IPS-15b (cell line): Measurements from ENCODE around the gene CCNY.
"Not testable (repeated sequence)": the region's sequence is repeated elsewhere in the genome, so short reads cannot be mapped to it uniquely, and the experiment has no call there.

Experiments
- H3K27me3 ChIP-seq: one replicate; pipeline ENCODE4 v1.6.1; 2013; ENCODE audit warnings: low read length; ENCODE audit not compliant: control insufficient read depth, insufficient read depth
- H3K36me3 ChIP-seq: one replicate; pipeline ENCODE4 v1.6.1; 2013; ENCODE audit warnings: low read length; ENCODE audit not compliant: control insufficient read depth, insufficient read depth
- H3K4me1 ChIP-seq: one replicate; pipeline ENCODE4 v1.6.1; 2013; ENCODE audit warnings: mild to moderate bottlenecking, low read length; ENCODE audit not compliant: control insufficient read depth, insufficient read depth
- H3K4me3 ChIP-seq: one replicate; pipeline ENCODE4 v1.5.1; 2013; ENCODE audit warnings: low read depth, low read length
- H3K9ac ChIP-seq: one replicate; pipeline ENCODE4 v1.6.1; 2013; ENCODE audit warnings: low read depth, mild to moderate bottlenecking, low read length
- H3K9me3 ChIP-seq: one replicate; pipeline ENCODE4 v1.6.1; 2013; ENCODE audit warnings: mild to moderate bottlenecking, low read length; ENCODE audit not compliant: control insufficient read depth, insufficient read depth

Gene CCNY

DNA sequence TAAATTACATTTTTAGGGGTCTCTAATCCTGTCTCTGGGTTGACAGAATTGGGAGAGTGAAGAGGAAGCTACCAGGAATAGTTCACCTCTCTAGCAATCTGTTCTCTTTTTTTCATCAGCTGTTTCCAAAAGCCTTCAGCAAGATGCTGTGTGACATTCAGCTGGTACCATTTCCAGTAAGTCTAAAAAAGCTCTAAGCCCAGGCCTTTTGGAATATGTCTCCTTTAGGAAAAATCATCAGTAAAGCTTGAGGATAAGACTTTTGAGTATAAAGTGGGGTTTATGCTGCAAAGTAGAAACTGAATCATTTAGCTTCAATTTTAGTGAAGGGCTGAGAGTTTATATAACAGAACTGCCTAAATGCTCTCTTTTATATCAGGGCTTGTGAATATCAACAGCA is 81.5 kb downstream of the CCNY start:
- Histone ChIP-seq H3K9ac (peak overlapping the region; percentile 50), H3K9me3 (no peaks in the 10 kb centered on the region), H3K4me3 (no peak overlapping the region), H3K27me3 (no peaks in the 10 kb centered on the region), H3K4me1 (peaks cover 21% of the 10 kb centered on the region), H3K36me3 (no peaks in the 10 kb centered on the region)

DNA sequence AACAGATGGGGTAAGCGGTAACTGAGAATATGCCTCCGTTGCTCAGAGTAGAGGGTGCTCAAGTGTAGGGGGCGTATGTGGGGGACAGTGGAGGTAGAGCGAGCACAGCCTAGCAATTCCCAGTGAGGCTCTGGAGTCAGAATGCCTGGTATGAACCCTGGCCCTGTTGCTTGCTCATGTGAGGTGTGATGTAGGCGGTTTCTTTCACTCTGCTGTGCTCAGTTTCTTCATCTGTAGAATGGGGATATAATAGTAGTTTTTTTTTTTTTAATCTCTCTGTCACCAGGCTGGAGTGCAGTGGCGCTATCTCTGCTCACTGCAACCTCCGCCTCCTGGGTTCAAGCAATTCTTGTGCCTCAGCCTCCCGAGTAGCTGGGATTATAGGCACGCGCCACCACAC is 82.3 kb downstream of the CCNY start:
- peaks cover 21% of the 10 kb centered on the region for H3K4me1 ChIP-seq
- H3K9ac ChIP-seq, H3K9me3 ChIP-seq, H3K27me3 ChIP-seq, H3K4me3 ChIP-seq, H3K36me3 ChIP-seq: not testable (repeated sequence)

DNA sequence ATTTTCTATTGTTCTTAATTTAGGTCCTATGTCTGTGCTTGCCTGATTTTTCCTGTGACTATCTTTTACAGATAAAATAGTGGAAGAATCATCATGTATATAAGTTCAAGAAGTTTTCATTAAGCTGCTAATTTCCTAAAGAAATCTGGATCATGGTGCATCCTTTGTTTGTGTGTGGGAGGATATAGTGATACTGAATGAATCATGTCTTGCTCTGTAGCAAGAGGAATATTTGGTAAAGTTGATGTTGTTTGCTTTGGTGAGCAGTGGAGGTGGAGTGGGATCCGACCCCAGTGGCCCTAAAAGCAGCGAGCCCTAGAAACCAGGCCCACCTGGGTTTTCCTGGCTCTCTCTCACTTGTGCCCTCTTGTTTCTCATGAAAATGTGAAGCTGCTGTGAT is 83.7 kb downstream of the CCNY start:
- H3K4me1 ChIP-seq, result peaks cover 18% of the 10 kb centered on the region
- H3K36me3 ChIP-seq, result no peaks in the 10 kb centered on the region

DNA sequence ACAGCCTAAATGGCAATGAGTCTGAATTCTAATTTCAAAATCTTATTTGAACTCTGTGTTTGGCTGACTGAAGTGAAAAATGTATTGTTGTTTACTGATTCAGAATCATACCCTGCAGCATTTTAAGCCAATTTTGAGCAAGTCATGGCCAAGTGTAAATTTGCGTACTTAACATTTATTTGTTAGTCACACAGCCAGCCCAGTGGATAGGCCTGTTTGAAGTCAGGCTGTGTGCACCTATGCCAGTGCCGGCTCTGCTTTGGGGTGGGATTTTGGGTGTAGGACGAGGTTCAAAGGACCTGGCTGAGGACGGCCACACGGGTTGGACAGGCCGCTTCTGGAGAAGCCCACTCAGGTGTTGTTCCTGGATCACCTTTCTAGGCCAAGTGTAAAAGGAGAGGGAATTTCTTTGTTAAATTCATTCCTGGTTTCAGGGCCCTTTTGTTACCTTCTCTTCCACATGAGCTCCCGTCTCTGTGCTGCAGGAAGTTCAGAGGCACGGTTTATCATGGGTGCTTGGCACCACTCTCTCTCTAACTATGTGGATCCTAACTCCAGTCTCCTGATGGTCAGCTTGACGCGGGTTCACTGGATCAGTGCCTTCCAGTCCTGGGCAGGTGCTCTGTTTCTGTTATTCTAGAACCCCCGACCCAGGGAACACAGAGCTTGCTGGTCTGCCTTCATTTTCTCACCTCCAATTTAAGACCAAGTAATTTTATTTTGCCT is 84.7 kb downstream of the CCNY start:
- Histone ChIP-seq H3K4me1 (peaks cover 18% of the 10 kb centered on the region), H3K4me3 (no peak overlapping the region), H3K9ac (no peak overlapping the region), H3K36me3 (no peaks in the 10 kb centered on the region), H3K27me3 (no peaks in the 10 kb centered on the region), H3K9me3 (no peaks in the 10 kb centered on the region)

More for the DNA sequence above, 83.7 kb downstream of the CCNY start:
- Histone ChIP-seq H3K27me3 (no peaks in the 10 kb centered on the region), H3K9ac (no peak overlapping the region), H3K9me3 (no peaks in the 10 kb centered on the region), H3K4me3 (no peak overlapping the region)

DNA sequence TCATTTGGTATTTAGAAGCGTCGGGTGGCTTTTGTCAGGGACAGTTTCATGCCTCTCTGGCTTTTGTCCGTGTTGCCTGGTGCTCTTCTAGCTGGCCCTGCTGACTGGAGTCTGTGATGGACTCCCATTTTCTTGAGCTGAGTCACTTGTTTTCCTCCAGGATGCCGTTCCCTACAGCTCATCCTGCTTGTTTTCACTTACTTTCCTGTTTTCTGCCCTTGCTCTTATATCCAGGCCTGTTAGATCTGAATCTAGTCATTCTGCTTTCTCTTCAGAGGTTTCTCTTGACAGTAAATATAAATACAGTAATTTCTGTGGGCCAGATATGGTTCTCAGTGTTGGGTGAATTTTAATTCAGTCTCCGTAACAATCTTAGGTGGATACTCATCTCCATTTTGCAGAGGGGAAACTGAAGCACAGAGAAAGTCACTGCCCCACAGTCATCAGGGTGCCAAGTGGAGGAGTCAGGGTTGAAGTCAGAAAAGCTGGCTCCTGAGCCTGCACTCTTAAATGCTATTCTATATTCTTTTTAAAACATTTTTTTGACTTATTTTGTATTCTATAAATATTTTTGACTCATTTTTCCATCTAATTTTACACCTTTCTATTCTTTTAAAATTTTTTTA is 85.4 kb downstream of the CCNY start:
- Histone ChIP-seq H3K4me1 (peaks cover 22% of the 10 kb centered on the region), H3K4me3 (no peak overlapping the region), H3K9ac (no peak overlapping the region)

GRCh38 chr10:35422228-35422627 is 85.9 kb downstream of the CCNY start:
- H3K4me1 ChIP-seq, result peaks cover 18% of the 10 kb centered on the region
- H3K4me3 ChIP-seq, result no peak overlapping the region
- no peaks in the 10 kb centered on the region for H3K9me3 ChIP-seq
- no peak overlapping the region for H3K9ac ChIP-seq
- H3K27me3 ChIP-seq, result no peaks in the 10 kb centered on the region
- H3K36me3 ChIP-seq, result no peaks in the 10 kb centered on the region

More for the DNA sequence above, 85.4 kb downstream of the CCNY start:
- Histone ChIP-seq H3K27me3 (no peaks in the 10 kb centered on the region), H3K9me3 (no peaks in the 10 kb centered on the region), H3K36me3 (no peaks in the 10 kb centered on the region)

- Histone ChIP-seq H3K36me3 (no peaks in the 10 kb centered on the region), H3K9ac (no peak overlapping the region)
These were observed 87.4 kb downstream of the CCNY start for GRCh38 chr10:35423505-35424306.

GRCh38 chr10:35424680-35425285 is 88.5 kb downstream of the CCNY start:
- Histone ChIP-seq H3K27me3 (no peaks in the 10 kb centered on the region), H3K4me1 (peaks cover 18% of the 10 kb centered on the region), H3K36me3 (no peaks in the 10 kb centered on the region), H3K9ac (no peak overlapping the region), H3K9me3 (no peaks in the 10 kb centered on the region), H3K4me3 (no peak overlapping the region)

More at GRCh38 chr10:35423505-35424306, 87.4 kb downstream of the CCNY start:
- Histone ChIP-seq H3K9me3 (no peaks in the 10 kb centered on the region), H3K27me3 (no peaks in the 10 kb centered on the region), H3K4me3 (no peak overlapping the region), H3K4me1 (peaks cover 18% of the 10 kb centered on the region)

DNA sequence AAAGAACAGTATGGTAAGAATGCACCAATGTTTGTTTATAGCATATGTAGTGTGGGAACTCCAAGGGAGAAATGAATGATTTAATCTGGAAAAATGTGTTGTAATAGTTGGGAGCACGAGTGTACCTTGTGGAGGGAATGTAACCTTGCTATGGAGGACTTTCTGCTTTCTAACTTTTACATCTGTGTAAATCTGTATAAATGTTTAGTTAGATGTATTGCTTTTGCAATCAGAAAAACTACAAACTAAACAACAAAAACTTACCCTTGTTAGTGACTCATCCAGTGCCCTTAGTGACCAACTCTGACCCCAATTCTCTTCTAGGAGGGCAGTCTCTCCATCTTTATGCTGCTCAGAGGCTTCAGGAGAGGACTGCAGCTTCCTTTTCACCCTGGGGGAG is 89.3 kb downstream of the CCNY start:
- no peak overlapping the region for H3K9ac ChIP-seq
- H3K27me3 ChIP-seq, result no peaks in the 10 kb centered on the region
- H3K4me1 ChIP-seq, result peaks cover 16% of the 10 kb centered on the region
- H3K36me3 ChIP-seq, result no peaks in the 10 kb centered on the region
- H3K4me3 ChIP-seq, result no peak overlapping the region
- H3K9me3 ChIP-seq, result no peaks in the 10 kb centered on the region

GRCh38 chr10:35426657-35427056 is 90.3 kb downstream of the CCNY start:
- peaks cover 6% of the 10 kb centered on the region for H3K4me1 ChIP-seq
- H3K9ac ChIP-seq, result no peak overlapping the region
- no peaks in the 10 kb centered on the region for H3K27me3 ChIP-seq
- H3K4me3 ChIP-seq, result no peak overlapping the region
- H3K36me3 ChIP-seq, result no peaks in the 10 kb centered on the region
- H3K9me3 ChIP-seq, result no peaks in the 10 kb centered on the region

DNA sequence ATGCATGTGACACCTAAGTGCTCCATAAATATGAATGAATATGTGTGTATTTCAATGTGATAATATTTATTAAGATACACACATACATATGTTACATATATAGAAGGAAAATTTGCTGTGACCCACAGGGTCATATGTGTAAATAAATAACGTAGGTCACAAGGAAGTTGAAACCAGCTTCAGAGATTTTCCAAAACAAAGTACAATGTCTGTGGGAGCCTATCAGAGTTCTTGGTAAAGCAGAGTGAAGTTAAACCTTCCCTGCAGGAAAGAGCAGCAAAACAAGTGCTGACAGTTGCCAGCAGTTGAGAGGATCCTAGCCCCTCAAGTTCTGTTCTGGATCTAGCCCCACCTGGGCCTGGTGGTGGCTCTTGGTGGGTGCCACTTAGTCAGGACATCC is 91.2 kb downstream of the CCNY start:
- Histone ChIP-seq H3K9me3 (no peaks in the 10 kb centered on the region), H3K9ac (no peak overlapping the region), H3K4me1 (peaks cover 4% of the 10 kb centered on the region), H3K27me3 (no peaks in the 10 kb centered on the region), H3K4me3 (no peak overlapping the region), H3K36me3 (no peaks in the 10 kb centered on the region)
